Smooth muscle cell (in vitro differentiated cells): ENCODE measurements around the gene ACR. TPM values are rescaled to one million over a fixed set of nuclear protein-coding genes. Genes with fewer than 3 reads are reported as not detected.

Experiments
- DNase-seq: peaks from one replicate; lab custom pipeline; 2025; ENCODE audit not compliant: unreplicated experiment; lab: John Stamatoyannopoulos, UW
- H2AFZ ChIP-seq: fragments of 200-600 bp; sonication (generic); 2 replicates; pipeline ENCODE4 v1.6.0; 2016; ENCODE audit warnings: antibody characterized with exemption, low read depth, mild to moderate bottlenecking
- H3F3A ChIP-seq: fragments of 200-600 bp; sonication (generic); 2 replicates; pipeline ENCODE4 v1.6.0; 2017; ENCODE audit warnings: antibody characterized with exemption, low read depth
- H3K27ac ChIP-seq: fragments of 200-600 bp; sonication (generic); 2 replicates; pipeline ENCODE4 v1.5.1; 2016; ENCODE audit warnings: low read depth, mild to moderate bottlenecking
- H3K27me3 ChIP-seq: fragments of 200-600 bp; sonication (generic); 2 replicates; pipeline ENCODE4 v1.6.1; 2016; ENCODE audit warnings: low read depth, mild to moderate bottlenecking
- H3K36me3 ChIP-seq: fragments of 200-600 bp; sonication (generic); 2 replicates; pipeline ENCODE4 v1.5.1; 2016; ENCODE audit warnings: low read depth
- H3K4me1 ChIP-seq: fragments of 200-600 bp; sonication (generic); 2 replicates; pipeline ENCODE4 v1.5.1; 2016; ENCODE audit warnings: low read depth
- H3K4me2 ChIP-seq: fragments of 200-600 bp; sonication (generic); 2 replicates; pipeline ENCODE4 v1.6.0; 2016; ENCODE audit warnings: mild to moderate bottlenecking
- H3K4me3 ChIP-seq: fragments of 200-600 bp; sonication (generic); 2 replicates; pipeline ENCODE4 v1.5.1; 2016; ENCODE audit warnings: mild to moderate bottlenecking
- H3K79me2 ChIP-seq: fragments of 200-600 bp; sonication (generic); 2 replicates; pipeline ENCODE4 v1.6.0; 2016; ENCODE audit warnings: low read depth, mild to moderate bottlenecking
- H3K9ac ChIP-seq: fragments of 200-600 bp; sonication (generic); 2 replicates; pipeline ENCODE4 v1.6.0; 2016; ENCODE audit warnings: low read depth
- H3K9me3 ChIP-seq: fragments of 200-600 bp; sonication (generic); replicated peaks from 2 replicates; pipeline ENCODE4 v1.5.1; 2016; ENCODE audit warnings: low read depth
- H4K20me1 ChIP-seq: fragments of 200-600 bp; sonication (generic); 2 replicates; pipeline ENCODE4 v1.6.0; 2016; ENCODE audit warnings: low read depth
- WGBS: methylation state at CpG from one replicate; pipeline ENCODE4 v1.1.7; 2016; ENCODE audit warnings: low lambda C conversion rate; 5-methylcytosine and 5-hydroxymethylcytosine counted together
- polyA plus RNA-seq: library from polyadenylated mRNA; unstranded; fragments of >200 nt; fragmentation: Nextera tagmentation; extraction: Ambion mirVana; gene quantifications from 2 replicates; pipeline ENCODE4 v1.2.1, GENCODE V29; 2016
- total RNA-seq: library from RNA; depleted of rRNA; stranded (reverse); fragments of >200 nt; gene quantifications from 2 replicates; pipeline ENCODE4 v1.2.3, GENCODE V29; 2014
- TF ChIP-seq, protein P1 (sequence below): fragments of 200-600 bp; sonication (generic); IDR thresholded peaks from 2 replicates; pipeline ENCODE4 v1.5.1; 2017; ENCODE audit warnings: borderline replicate concordance, mild to moderate bottlenecking, antibody characterized with exemption; ENCODE audit not compliant: insufficient read depth, poor library complexity, severe bottlenecking

The ACR gene
- total and polyA plus RNA-seq, 2 experiments from 2014 or later: 0.27 TPM; not detected in 1

- Histone ChIP-seq H3K4me3 (peak overlapping the region; percentile 56), H3K4me1 (peaks cover 7% of the 10 kb centered on the region), H3K4me2 (peak overlapping the region; percentile 92), H4K20me1 (peaks cover 24% of the 10 kb centered on the region), H2AFZ (no peak overlapping the region), H3K27ac (no peak overlapping the region), H3K9me3 (no peaks in the 10 kb centered on the region), H3K36me3 (no peaks in the 10 kb centered on the region), H3K79me2 (peaks cover 5% of the 10 kb centered on the region), H3K27me3 (no peaks in the 10 kb centered on the region), H3F3A (peaks cover 6% of the 10 kb centered on the region), H3K9ac (no peak overlapping the region)
- TF ChIP-seq, protein P1, sequence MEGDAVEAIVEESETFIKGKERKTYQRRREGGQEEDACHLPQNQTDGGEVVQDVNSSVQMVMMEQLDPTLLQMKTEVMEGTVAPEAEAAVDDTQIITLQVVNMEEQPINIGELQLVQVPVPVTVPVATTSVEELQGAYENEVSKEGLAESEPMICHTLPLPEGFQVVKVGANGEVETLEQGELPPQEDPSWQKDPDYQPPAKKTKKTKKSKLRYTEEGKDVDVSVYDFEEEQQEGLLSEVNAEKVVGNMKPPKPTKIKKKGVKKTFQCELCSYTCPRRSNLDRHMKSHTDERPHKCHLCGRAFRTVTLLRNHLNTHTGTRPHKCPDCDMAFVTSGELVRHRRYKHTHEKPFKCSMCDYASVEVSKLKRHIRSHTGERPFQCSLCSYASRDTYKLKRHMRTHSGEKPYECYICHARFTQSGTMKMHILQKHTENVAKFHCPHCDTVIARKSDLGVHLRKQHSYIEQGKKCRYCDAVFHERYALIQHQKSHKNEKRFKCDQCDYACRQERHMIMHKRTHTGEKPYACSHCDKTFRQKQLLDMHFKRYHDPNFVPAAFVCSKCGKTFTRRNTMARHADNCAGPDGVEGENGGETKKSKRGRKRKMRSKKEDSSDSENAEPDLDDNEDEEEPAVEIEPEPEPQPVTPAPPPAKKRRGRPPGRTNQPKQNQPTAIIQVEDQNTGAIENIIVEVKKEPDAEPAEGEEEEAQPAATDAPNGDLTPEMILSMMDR: no peak
- DNase-seq: no peak
- 62% methylated on average over 21 of the region's 21 CpGs for WGBS
Measured at GRCh38 chr22:50696251-50696798, 41.7 kb upstream of the ACR start.

GRCh38 chr22:50696799-50697561 is 41.0 kb upstream of the ACR start:
- Histone ChIP-seq H3K4me2 (peak overlapping the region; percentile 92), H3K9ac (no peak overlapping the region), H3K9me3 (no peaks in the 10 kb centered on the region), H3K27ac (no peak overlapping the region), H3F3A (peaks cover 6% of the 10 kb centered on the region), H3K4me1 (peaks cover 7% of the 10 kb centered on the region), H3K4me3 (peak overlapping the region; percentile 56), H3K27me3 (no peaks in the 10 kb centered on the region), H3K36me3 (no peaks in the 10 kb centered on the region), H2AFZ (peak overlapping the region; percentile 65), H3K79me2 (peaks cover 5% of the 10 kb centered on the region), H4K20me1 (peaks cover 29% of the 10 kb centered on the region)
- DNase-seq: no peak
- 13% methylated on average over 21 of the region's 58 CpGs for WGBS
- TF ChIP-seq, protein P1: peak; percentile 70

GRCh38 chr22:50697667-50698506 is 40.1 kb upstream of the ACR start:
- TF ChIP-seq, protein P1: no peak
- Histone ChIP-seq H4K20me1 (peaks cover 36% of the 10 kb centered on the region), H3K27me3 (no peaks in the 10 kb centered on the region), H2AFZ (no peak overlapping the region), H3K4me1 (peaks cover 7% of the 10 kb centered on the region), H3K4me2 (peak overlapping the region; percentile 88), H3K27ac (no peak overlapping the region), H3K36me3 (no peaks in the 10 kb centered on the region), H3K9me3 (no peaks in the 10 kb centered on the region), H3K9ac (no peak overlapping the region), H3K79me2 (peaks cover 5% of the 10 kb centered on the region), H3K4me3 (peak overlapping the region; percentile 56), H3F3A (peaks cover 6% of the 10 kb centered on the region)
- 30% methylated on average over 42 of the region's 54 CpGs for WGBS
- no peak for DNase-seq
